NOMO-1 (cell line): ENCODE results near the gene NINL.

Experiments
- DNase-seq, 2 experiments: peaks; one replicate each; lab custom pipeline; 2025; ENCODE audit not compliant: unreplicated experiment in 2 of 2; lab: John Stamatoyannopoulos, UW

NINL gene

GRCh38 chr20:25534845-25535244, 50.5 kb downstream of the NINL start:
- no peak for DNase-seq

- DNase-seq = no peak
Observed at GRCh38 chr20:25533920-25534700, 51.2 kb downstream of the NINL start.

GRCh38 chr20:25532971-25533391, 52.4 kb downstream of the NINL start:
- no peak for DNase-seq

GRCh38 chr20:25532015-25532751, 53.1 kb downstream of the NINL start:
- no peak for DNase-seq

- DNase-seq = no peak
Observed at GRCh38 chr20:25529295-25529951, 55.9 kb downstream of the NINL start.

GRCh38 chr20:25527949-25528348, 57.4 kb downstream of the NINL start:
- no peak for DNase-seq

GRCh38 chr20:25526446-25526845, 58.9 kb downstream of the NINL start:
- DNase-seq = no peak

GRCh38 chr20:25525867-25526266, 59.5 kb downstream of the NINL start:
- peak; percentile 11 to 60 for DNase-seq

GRCh38 chr20:25525295-25525694, 60.0 kb downstream of the NINL start:
- DNase-seq = no peak

GRCh38 chr20:25521382-25521781, 63.9 kb downstream of the NINL start:
- DNase-seq = no peak

GRCh38 chr20:25517124-25517523, 68.2 kb downstream of the NINL start:
- DNase-seq = no peak

- no peak for DNase-seq
Observed at GRCh38 chr20:25514747-25515340, 70.5 kb downstream of the NINL start.

GRCh38 chr20:25514195-25514594, 71.1 kb downstream of the NINL start:
- DNase-seq = no peak

GRCh38 chr20:25512709-25513108, 72.6 kb downstream of the NINL start:
- no peak for DNase-seq

GRCh38 chr20:25511183-25511582, 74.1 kb downstream of the NINL start:
- no peak for DNase-seq

- no peak for DNase-seq
Observed at GRCh38 chr20:25510721-25511120, 74.6 kb downstream of the NINL start.

- DNase-seq = no peak
Observed at GRCh38 chr20:25510202-25510601, 75.1 kb downstream of the NINL start.

- DNase-seq = no peak
Observed at GRCh38 chr20:25509084-25509483, 76.2 kb downstream of the NINL start.

- DNase-seq = no peak
Observed at GRCh38 chr20:25508083-25508770, 77.1 kb downstream of the NINL start.

GRCh38 chr20:25507385-25508082, 77.8 kb downstream of the NINL start:
- no peak for DNase-seq
